KOPT-K1 (cell line): ENCODE data around the gene FERMT2.

Experiments used
- H3K27ac ChIP-seq: fragments of 200-600 bp; sonication (generic); 2 replicates; pipeline ENCODE4 v1.5.1; 2016; ENCODE audit warnings: antibody characterized with exemption, mild to moderate bottlenecking, low read depth, low read length; ENCODE audit not compliant: poor library complexity, severe bottlenecking
- H3K36me3 ChIP-seq: fragments of 200-600 bp; sonication (generic); 2 replicates; pipeline ENCODE4 v1.5.1; 2017; ENCODE audit warnings: antibody characterized with exemption, mild to moderate bottlenecking, low read length, moderate library complexity; ENCODE audit not compliant: insufficient read depth
- H3K9me3 ChIP-seq: fragments of 200-600 bp; sonication (generic); 2 replicates; pipeline ENCODE4 v1.5.1; 2017; ENCODE audit warnings: antibody characterized with exemption, low read length, mild to moderate bottlenecking; ENCODE audit not compliant: insufficient read depth, poor library complexity, severe bottlenecking

Gene FERMT2

GRCh38 chr14:52950410-52950897 lies 396 bp downstream of the FERMT2 start:
- H3K36me3 ChIP-seq = no peaks in the 10 kb centered on the region
- H3K27ac ChIP-seq = no peak overlapping the region
- no peaks in the 10 kb centered on the region for H3K9me3 ChIP-seq

- Histone ChIP-seq H3K27ac (no peak overlapping the region), H3K36me3 (no peaks in the 10 kb centered on the region), H3K9me3 (no peaks in the 10 kb centered on the region)
Measured at GRCh38 chr14:52949711-52950409, 990 bp downstream of the FERMT2 start.

- Histone ChIP-seq H3K27ac (no peak overlapping the region), H3K36me3 (no peaks in the 10 kb centered on the region), H3K9me3 (no peaks in the 10 kb centered on the region)
Measured at GRCh38 chr14:52949249-52949648, 1.6 kb downstream of the FERMT2 start.

GRCh38 chr14:52948836-52949235 lies 2.0 kb downstream of the FERMT2 start:
- H3K9me3 ChIP-seq = no peaks in the 10 kb centered on the region
- H3K36me3 ChIP-seq = no peaks in the 10 kb centered on the region
- H3K27ac ChIP-seq = no peak overlapping the region

GRCh38 chr14:52948039-52948438 lies 2.8 kb downstream of the FERMT2 start:
- no peaks in the 10 kb centered on the region for H3K9me3 ChIP-seq
- no peaks in the 10 kb centered on the region for H3K36me3 ChIP-seq
- no peak overlapping the region for H3K27ac ChIP-seq

- H3K36me3 ChIP-seq = no peaks in the 10 kb centered on the region
- no peak overlapping the region for H3K27ac ChIP-seq
- H3K9me3 ChIP-seq = no peaks in the 10 kb centered on the region
Measured at GRCh38 chr14:52944254-52944653, 6.6 kb downstream of the FERMT2 start.

GRCh38 chr14:52939427-52939826 lies 11.4 kb downstream of the FERMT2 start:
- Histone ChIP-seq H3K36me3 (no peaks in the 10 kb centered on the region), H3K9me3 (no peaks in the 10 kb centered on the region), H3K27ac (no peak overlapping the region)

- H3K36me3 ChIP-seq = no peaks in the 10 kb centered on the region
Measured at GRCh38 chr14:52937869-52938268, 13.0 kb downstream of the FERMT2 start.

GRCh38 chr14:52937306-52937705 lies 13.5 kb downstream of the FERMT2 start:
- no peaks in the 10 kb centered on the region for H3K9me3 ChIP-seq
- H3K27ac ChIP-seq = no peak overlapping the region
- no peaks in the 10 kb centered on the region for H3K36me3 ChIP-seq

More at GRCh38 chr14:52937869-52938268, 13.0 kb downstream of the FERMT2 start:
- H3K27ac ChIP-seq = no peak overlapping the region
- H3K9me3 ChIP-seq = no peaks in the 10 kb centered on the region

- Histone ChIP-seq H3K36me3 (no peaks in the 10 kb centered on the region), H3K9me3 (no peaks in the 10 kb centered on the region), H3K27ac (no peak overlapping the region)
Measured at GRCh38 chr14:52936437-52936836, 14.4 kb downstream of the FERMT2 start.

- Histone ChIP-seq H3K36me3 (no peaks in the 10 kb centered on the region), H3K27ac (no peak overlapping the region), H3K9me3 (no peaks in the 10 kb centered on the region)
Measured at GRCh38 chr14:52935833-52936232, 15.0 kb downstream of the FERMT2 start.

GRCh38 chr14:52934762-52935161 lies 16.1 kb downstream of the FERMT2 start:
- Histone ChIP-seq H3K27ac (no peak overlapping the region), H3K36me3 (no peaks in the 10 kb centered on the region), H3K9me3 (no peaks in the 10 kb centered on the region)

- no peaks in the 10 kb centered on the region for H3K36me3 ChIP-seq
- no peak overlapping the region for H3K27ac ChIP-seq
- no peaks in the 10 kb centered on the region for H3K9me3 ChIP-seq
Measured at GRCh38 chr14:52929192-52929807, 21.6 kb downstream of the FERMT2 start.

GRCh38 chr14:52926953-52927352 lies 23.9 kb downstream of the FERMT2 start:
- Histone ChIP-seq H3K36me3 (no peaks in the 10 kb centered on the region), H3K27ac (no peak overlapping the region), H3K9me3 (no peaks in the 10 kb centered on the region)

- Histone ChIP-seq H3K36me3 (no peaks in the 10 kb centered on the region), H3K9me3 (no peaks in the 10 kb centered on the region), H3K27ac (no peak overlapping the region)
Measured at GRCh38 chr14:52923902-52924575, 26.8 kb downstream of the FERMT2 start.
